Astrocyte (in vitro differentiated cells and primary cell): ENCODE measurements around the gene SPAG6.
"Not testable (repeated sequence)": the region's sequence is repeated elsewhere in the genome, so short reads cannot be mapped to it uniquely, and the experiment has no call there.

Source experiments
- CTCF ChIP-seq: IDR thresholded peaks from 2 replicates; pipeline ENCODE4 v1.5.1; 2011; ENCODE audit warnings: low read depth, mild to moderate bottlenecking, inconsistent platforms, low read length, moderate library complexity; ENCODE audit not compliant: insufficient read depth
- EZH2 ChIP-seq: IDR thresholded peaks from 2 replicates; pipeline ENCODE4 v1.6.1; 2012; ENCODE audit warnings: mild to moderate bottlenecking, low read length, inconsistent platforms; ENCODE audit not compliant: insufficient read depth

GRCh38 chr10:22396195-22396594 is 50.9 kb downstream of the SPAG6 start:
- TF ChIP-seq CTCF, EZH2: not testable (repeated sequence)
